Endothelial cell of umbilical vein (primary cell): ENCODE results near the gene CA11.

ENCODE experiments used
- EZH2 ChIP-seq: IDR thresholded peaks from 2 replicates; pipeline ENCODE4 v1.6.1; 2012; ENCODE audit warnings: borderline replicate concordance, low read depth, mild to moderate bottlenecking, moderate library complexity, low read length, inconsistent platforms; ENCODE audit not compliant: severe bottlenecking
- FOS ChIP-seq: IDR thresholded peaks from 2 replicates; pipeline ENCODE4 v1.6.1; 2011; ENCODE audit warnings: mild to moderate bottlenecking, low read length, moderate library complexity, borderline replicate concordance; ENCODE audit not compliant: insufficient read depth
- GATA2 ChIP-seq: IDR thresholded peaks from 2 replicates; pipeline ENCODE4 v1.7.0; 2011; ENCODE audit warnings: low read depth, mild to moderate bottlenecking, moderate library complexity, mixed read lengths, low read length; ENCODE audit not compliant: insufficient read length, insufficient read depth
- JUN ChIP-seq: IDR thresholded peaks from 2 replicates; pipeline ENCODE4 v1.6.1; 2011; ENCODE audit warnings: borderline replicate concordance, low read depth; ENCODE audit not compliant: insufficient read length, insufficient read depth
- MYC ChIP-seq: IDR thresholded peaks from one replicate; pipeline ENCODE4 v1.6.1; 2011; ENCODE audit warnings: mild to moderate bottlenecking, low read depth, low read length
- POLR2A ChIP-seq: IDR thresholded peaks from 2 replicates; pipeline ENCODE4 v1.6.1; 2012; ENCODE audit warnings: low read depth, mild to moderate bottlenecking, control low read depth, low read length
- POLR2AphosphoS5 ChIP-seq: IDR thresholded peaks from 2 replicates; pipeline ENCODE4 v1.6.1; 2012; ENCODE audit warnings: low read depth, mild to moderate bottlenecking, control low read depth, low read length, moderate library complexity; ENCODE audit not compliant: insufficient read depth
- TF ChIP-seq, protein P1 (sequence below), 2 donors: IDR thresholded peaks; 1 replicate in 1 of 2; 2 replicates in 1 of 2; pipeline ENCODE4 v1.5.1; 2011; ENCODE audit warnings: low read length in 2 of 2, mild to moderate bottlenecking in 2 of 2, moderate library complexity in 2 of 2, control low read depth in 1 of 2, inconsistent platforms in 1 of 2, low read depth in 1 of 2; ENCODE audit not compliant: insufficient read depth in 1 of 2; ENCODE audit errors: extremely low read depth in 1 of 2
- TF ChIP-seq, protein P2 (sequence below): IDR thresholded peaks from 2 replicates; pipeline ENCODE4 v1.6.1; 2011; ENCODE audit not compliant: insufficient read depth, insufficient read length

DNA sequence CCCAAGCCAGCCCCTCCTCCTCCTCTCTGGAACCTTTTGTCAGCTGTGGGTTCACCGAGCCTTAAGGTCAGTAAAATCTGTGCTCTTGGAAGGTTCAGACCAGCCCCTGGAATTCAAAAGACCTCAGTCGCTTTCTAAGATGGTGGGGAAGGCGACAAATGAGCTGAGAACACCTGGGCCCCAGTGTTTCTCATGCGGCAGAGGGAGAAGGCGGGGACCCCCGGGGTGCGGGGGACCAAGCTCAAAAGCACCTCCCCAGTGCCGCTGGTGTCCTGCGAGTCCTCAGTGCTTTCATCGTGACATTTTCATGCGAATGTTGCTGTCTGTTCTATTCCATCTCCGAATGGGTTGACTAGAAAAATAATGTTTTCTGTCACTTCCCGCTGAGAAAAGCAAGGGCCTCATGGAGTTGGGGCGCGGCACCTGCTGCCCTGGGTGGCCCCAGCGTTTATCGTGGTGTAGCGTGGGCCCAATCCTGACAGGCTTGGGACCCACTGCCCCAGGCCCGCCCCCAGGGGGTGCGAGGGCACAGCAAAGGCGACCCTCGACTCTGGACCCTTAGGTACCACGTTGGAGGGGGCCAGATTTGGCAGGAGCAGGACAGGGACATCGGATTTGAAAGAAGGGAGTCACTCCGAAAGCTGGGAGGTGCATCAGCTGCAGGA lies 27.6 kb upstream of the CA11 start:
- TF ChIP-seq, protein P1, sequence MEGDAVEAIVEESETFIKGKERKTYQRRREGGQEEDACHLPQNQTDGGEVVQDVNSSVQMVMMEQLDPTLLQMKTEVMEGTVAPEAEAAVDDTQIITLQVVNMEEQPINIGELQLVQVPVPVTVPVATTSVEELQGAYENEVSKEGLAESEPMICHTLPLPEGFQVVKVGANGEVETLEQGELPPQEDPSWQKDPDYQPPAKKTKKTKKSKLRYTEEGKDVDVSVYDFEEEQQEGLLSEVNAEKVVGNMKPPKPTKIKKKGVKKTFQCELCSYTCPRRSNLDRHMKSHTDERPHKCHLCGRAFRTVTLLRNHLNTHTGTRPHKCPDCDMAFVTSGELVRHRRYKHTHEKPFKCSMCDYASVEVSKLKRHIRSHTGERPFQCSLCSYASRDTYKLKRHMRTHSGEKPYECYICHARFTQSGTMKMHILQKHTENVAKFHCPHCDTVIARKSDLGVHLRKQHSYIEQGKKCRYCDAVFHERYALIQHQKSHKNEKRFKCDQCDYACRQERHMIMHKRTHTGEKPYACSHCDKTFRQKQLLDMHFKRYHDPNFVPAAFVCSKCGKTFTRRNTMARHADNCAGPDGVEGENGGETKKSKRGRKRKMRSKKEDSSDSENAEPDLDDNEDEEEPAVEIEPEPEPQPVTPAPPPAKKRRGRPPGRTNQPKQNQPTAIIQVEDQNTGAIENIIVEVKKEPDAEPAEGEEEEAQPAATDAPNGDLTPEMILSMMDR (IDR thresholded peaks at IDR 0.05; ENCODE audit: extremely low read depth in 1 of 2, insufficient read depth in 1 of 2, low read depth in 1 of 2, low read length in 2 of 2) = no peak
- TF ChIP-seq EZH2 (no peak), FOS (no peak), POLR2A (no peak), POLR2AphosphoS5 (no peak), JUN (no peak), MYC (no peak), GATA2 (no peak)
- TF ChIP-seq, protein P2, sequence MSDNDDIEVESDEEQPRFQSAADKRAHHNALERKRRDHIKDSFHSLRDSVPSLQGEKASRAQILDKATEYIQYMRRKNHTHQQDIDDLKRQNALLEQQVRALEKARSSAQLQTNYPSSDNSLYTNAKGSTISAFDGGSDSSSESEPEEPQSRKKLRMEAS = no peak
